ENCODE measurements around the gene PCDHB7.

- TF ChIP-seq CTCF (IDR thresholded peaks at IDR 0.05) (no peak), POLR2A (IDR thresholded peaks at IDR 0.05) (no peak), EP300 (IDR thresholded peaks at IDR 0.05) (no peak)
Measured at GRCh38 chr5:141180313-141180712, 7.9 kb downstream of the PCDHB7 start.

Measured in ovary (tissue), 3 donors.